ENCODE results near the gene NDUFA5. TPM values are rescaled to one million over a fixed set of nuclear protein-coding genes. Genes with fewer than 3 reads are reported as not detected.

NDUFA5 gene
- total and polyA plus RNA-seq, 12 donors, result 123 to 491 (median 281) TPM

GRCh38 chr7:123538189-123538714 is 19.4 kb downstream of the NDUFA5 start:
- no peak for TF ChIP-seq CTCF (IDR thresholded peaks at IDR 0.05)
- H3K4me1 ChIP-seq, result peaks cover 0 to 21% (median 15%) of the 10 kb centered on the region in 9 donors
- H3K9me3 ChIP-seq, result no peaks in the 10 kb centered on the region
- ATAC-seq, result no peak
- DNase-seq, result no peak
- H3K27ac ChIP-seq, result no peak overlapping the region
- 62 to 66% methylated on average over 7 of the region's 7 CpGs for WGBS, 2 donors
- peaks cover 0 to 11% (median 0%) of the 10 kb centered on the region in 7 donors for H3K27me3 ChIP-seq
- H3K4me3 ChIP-seq, result no peak overlapping the region
- H3K36me3 ChIP-seq, result peaks cover 0 to 43% (median 0%) of the 10 kb centered on the region in 9 donors
- intact Hi-C loops (cut with DNase I), result loop anchor here in 5 of 10 donors (5.0 to 10.0 kb wide), 2 partner anchors 46 to 653 kb away; partner anchors contain the start of gene CADPS2 (in 1 of the 5)

DNA sequence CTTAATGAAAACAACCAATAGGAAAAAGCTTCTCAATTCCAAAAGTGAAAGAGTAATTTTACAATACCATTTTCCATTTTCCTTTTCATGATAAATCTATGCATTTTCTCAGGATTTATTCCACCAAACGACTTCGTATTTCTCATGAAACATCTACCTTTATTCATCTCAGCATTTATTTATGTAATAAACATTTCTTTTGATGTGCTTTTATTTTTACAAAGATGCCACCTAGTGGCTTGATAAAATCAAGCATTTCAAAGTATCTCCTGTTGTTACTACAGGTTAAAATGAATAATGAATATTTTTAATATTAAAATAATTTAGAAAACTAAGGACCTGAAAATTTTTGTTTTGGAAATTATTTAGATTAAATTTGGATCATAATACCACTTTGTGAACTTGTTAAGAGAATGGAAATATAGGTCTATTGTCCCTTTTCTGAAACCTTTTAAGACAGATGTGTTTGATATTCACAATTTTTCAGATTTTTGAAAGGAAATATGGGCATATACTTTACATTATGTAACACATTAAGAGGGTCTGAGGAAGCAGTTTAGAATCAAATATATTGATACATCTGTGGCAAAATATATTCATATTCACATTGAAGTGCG is 20.5 kb downstream of the NDUFA5 start:
- Histone ChIP-seq H3K4me3 (no peak overlapping the region), H3K27me3 (peaks cover 0 to 20% (median 0%) of the 10 kb centered on the region in 7 donors), H3K9me3 (no peaks in the 10 kb centered on the region), H3K27ac (no peak overlapping the region), H3K4me1 (peaks cover 0 to 28% (median 20%) of the 10 kb centered on the region in 9 donors), H3K36me3 (peaks cover 0 to 33% (median 0%) of the 10 kb centered on the region in 9 donors)
- no peak for ATAC-seq
- peak in 8 of 9 donors; percentile 8 to 75 (median 56) for TF ChIP-seq CTCF (IDR thresholded peaks at IDR 0.05)
- intact Hi-C loops (cut with DNase I), result loop anchor here in 6 of 10 donors (2.0 to 10.0 kb wide), 3 partner anchors 44 to 652 kb away; partner anchors contain the start of gene CADPS2 (in 1 of the 6)
- WGBS, 2 donors, result 42 to 63% methylated on average over 3 of the region's 3 CpGs
- no peak for DNase-seq

- peaks cover 0 to 19% (median 0%) of the 10 kb centered on the region in 9 donors for H3K36me3 ChIP-seq
- peaks cover 0 to 36% (median 0%) of the 10 kb centered on the region in 7 donors for H3K27me3 ChIP-seq
- no peak for ATAC-seq
- intact Hi-C loops (cut with DNase I), result loop anchor here in 5 of 10 donors (1.0 to 10.0 kb wide), 5 partner anchors 21 to 651 kb away; partner anchors contain the start of genes NDUFA5 (in 3 of the 5) and CADPS2 (in 1 of the 5)
- H3K4me3 ChIP-seq, result peak overlapping the region in 7 of 10 donors; percentile 63 to 76 (median 66)
- H3K9me3 ChIP-seq, result no peaks in the 10 kb centered on the region
- peak overlapping the region in 7 of 10 donors; percentile 65 to 90 (median 88) for H3K27ac ChIP-seq
- peaks cover 0 to 31% (median 20%) of the 10 kb centered on the region in 9 donors for H3K4me1 ChIP-seq
- DNase-seq, result peak in 1 of 2 donors; percentile 12
- 94% methylated on average over 12 of the region's 12 CpGs for WGBS, 2 donors
- no peak for TF ChIP-seq CTCF (IDR thresholded peaks at IDR 0.05)
These were observed 22.1 kb downstream of the NDUFA5 start for GRCh38 chr7:123535517-123535916.

All from heart right ventricle (tissue), 16 donors.